Lower leg skin (tissue), 4 donors: ENCODE measurements around the gene STAG1. TPM values are rescaled to one million over a fixed set of nuclear protein-coding genes. Genes with fewer than 3 reads are reported as not detected.
"Not testable (repeated sequence)": the region's sequence is repeated elsewhere in the genome, so short reads cannot be mapped to it uniquely, and the experiment has no call there.

Experiments used
- DNase-seq, 2 donors: peaks; one replicate each; pipeline ENCODE4 v3.0.0-alpha.2; 2019; ENCODE audit warnings: low spot score in 2 of 2
- H3K4me3 ChIP-seq: fragments of 200-600 bp; sonication (generic); 2 replicates; pipeline ENCODE4 v1.5.1; 2017; ENCODE audit warnings: mild to moderate bottlenecking, low read depth; ENCODE audit not compliant: poor library complexity, severe bottlenecking
- CTCF ChIP-seq, 3 donors: fragments of 450-650 bp; IDR thresholded peaks; one replicate each; pipeline ENCODE4 v1.5.1; 2016; ENCODE audit warnings: antibody characterized with exemption in 3 of 3, mild to moderate bottlenecking in 3 of 3, moderate library complexity in 2 of 3
- POLR2A ChIP-seq, 2 donors: fragments of 450-650 bp; IDR thresholded peaks; one replicate each; pipeline ENCODE4 v1.6.1; 2016 to 2017; ENCODE audit warnings: antibody characterized with exemption in 2 of 2, mild to moderate bottlenecking in 1 of 2, moderate library complexity in 1 of 2
- WGBS, 2 donors: methylation state at CpG; one replicate each; pipeline ENCODE4 v1.1.5; 2018; 5-methylcytosine and 5-hydroxymethylcytosine counted together
- intact Hi-C: fragments of 100-400 bp; cut with DNase I; formaldehyde crosslinking; loops from one replicate; pipeline ENCODE4 v1.15.0; 2023; ENCODE audit warnings: low total_unique reads
- total RNA-seq, 4 donors: library from RNA; depleted of rRNA; stranded (reverse); fragments of >200 nt; gene quantifications; one replicate each; pipeline ENCODE4 v1.1.0, GENCODE V29; 2016

The STAG1 gene
- total RNA-seq, 4 donors from 2014 or later, result 32.1 to 37.7 (median 34.4) TPM

DNA sequence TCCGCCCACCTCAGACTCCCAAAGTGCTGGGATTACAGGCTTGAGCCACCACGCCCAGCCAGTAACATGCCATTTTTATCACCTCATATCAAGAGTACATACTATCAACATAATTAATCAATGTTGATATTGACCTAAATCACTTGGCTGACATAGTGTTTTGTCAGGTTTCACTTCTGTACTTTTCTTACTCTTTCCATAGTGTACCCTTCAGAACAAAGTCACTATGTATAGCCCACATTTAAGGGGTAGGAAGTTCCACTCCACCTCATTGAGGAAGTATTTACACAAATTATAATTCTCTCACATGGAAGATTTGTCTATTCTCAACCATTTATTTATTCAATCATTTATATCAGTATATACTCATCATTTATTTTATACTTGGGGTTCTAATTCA, 145.2 kb downstream of the STAG1 start:
- DNase-seq, result no peak
- no peak overlapping the region for H3K4me3 ChIP-seq
- intact Hi-C loops, result no loop called here
- TF ChIP-seq POLR2A (IDR thresholded peaks at IDR 0.05), result no peak
- TF ChIP-seq CTCF (IDR thresholded peaks at IDR 0.05), result no peak
- 92 to 94% methylated on average over 2 of the region's 2 CpGs for WGBS, 2 donors

- 96 to 99% methylated on average over 7 of the region's 7 CpGs for WGBS, 2 donors
- DNase-seq, intact Hi-C loops, H3K4me3 ChIP-seq: not testable (repeated sequence)
These were observed 146.0 kb downstream of the STAG1 start for GRCh38 chr3:136606216-136606615.

DNA sequence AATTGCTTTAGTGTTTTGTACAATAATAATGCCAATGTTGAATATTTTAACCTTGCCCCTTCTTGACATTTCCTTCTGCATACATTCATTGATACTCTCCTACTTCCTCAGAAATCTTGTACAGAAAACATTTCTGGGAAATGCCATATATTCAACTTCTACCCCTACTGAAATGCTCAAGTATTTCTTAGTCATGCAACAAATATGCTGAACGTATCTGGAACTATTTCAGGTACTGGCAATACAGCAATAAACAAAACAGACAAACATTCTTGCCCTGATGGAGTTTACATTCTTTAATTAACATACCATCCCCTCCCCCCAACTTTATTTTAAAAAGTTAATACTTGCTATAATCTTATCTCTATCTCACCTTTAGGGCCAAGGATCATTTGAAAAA, 147.2 kb downstream of the STAG1 start:
- WGBS, 2 donors, result 65 to 74% methylated on average over 1 of the region's 1 CpG
- DNase-seq, result no peak
- intact Hi-C loops, result no loop called here
- H3K4me3 ChIP-seq, result no peak overlapping the region
- TF ChIP-seq POLR2A (IDR thresholded peaks at IDR 0.05) (no peak), CTCF (IDR thresholded peaks at IDR 0.05) (no peak)

DNA sequence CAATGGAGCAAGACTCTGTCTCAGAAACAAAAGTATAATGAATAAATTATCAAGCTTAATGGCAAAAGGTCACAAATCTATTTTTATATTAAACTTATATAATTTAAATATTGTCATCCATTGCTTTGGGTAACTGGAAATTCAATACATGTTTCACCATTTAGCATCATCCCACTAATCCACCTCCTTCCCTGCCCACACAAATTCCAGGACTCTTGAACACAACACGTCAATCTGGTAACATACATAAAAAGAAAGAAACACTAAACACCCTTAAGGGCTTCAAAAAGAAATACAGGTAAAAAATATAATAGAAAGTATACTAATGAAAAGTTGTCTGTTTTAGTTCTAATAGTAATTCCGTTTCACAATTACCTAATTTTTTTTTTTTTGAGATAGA, 149.4 kb downstream of the STAG1 start:
- intact Hi-C loops, result no loop called here
- no peak for DNase-seq
- no peak overlapping the region for H3K4me3 ChIP-seq
- TF ChIP-seq CTCF (IDR thresholded peaks at IDR 0.05) (no peak), POLR2A (IDR thresholded peaks at IDR 0.05) (no peak)
- WGBS, 2 donors, result 78 to 90% methylated on average over 2 of the region's 2 CpGs

DNA sequence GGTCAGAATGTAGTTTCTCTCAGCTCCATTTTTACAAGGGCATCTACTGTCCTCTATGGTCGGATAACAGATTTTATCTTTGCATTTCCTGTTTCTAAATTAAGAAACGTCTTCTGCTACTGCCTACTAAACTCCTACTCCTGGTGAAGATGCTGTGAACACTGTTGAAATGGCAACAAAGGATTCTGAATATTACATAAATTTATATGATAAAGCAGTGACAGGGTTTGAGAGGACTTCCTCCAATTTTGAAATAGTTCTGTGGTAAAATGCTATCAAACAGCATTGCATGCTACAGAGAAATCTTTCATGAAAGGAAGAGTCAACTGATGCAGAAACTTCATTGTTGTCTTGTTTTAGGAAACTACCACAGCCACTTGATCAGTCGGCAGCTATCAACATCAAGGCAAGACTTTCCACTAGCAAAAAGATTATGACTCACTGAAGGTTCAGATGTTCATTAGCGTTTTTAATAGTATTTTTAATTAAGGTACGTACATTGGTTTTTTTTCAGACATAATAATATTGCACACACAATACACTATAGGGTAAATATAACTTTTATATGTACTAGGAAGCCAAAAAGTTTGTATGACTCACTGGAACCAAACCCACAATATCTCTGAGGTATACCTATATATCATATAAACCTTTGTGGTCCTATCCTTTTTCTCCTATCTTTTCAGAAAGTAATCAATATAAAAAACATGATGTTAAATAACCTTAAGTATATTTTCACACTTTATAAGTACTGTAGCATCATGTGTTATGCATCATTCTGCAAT, 156.1 kb downstream of the STAG1 start:
- DNase-seq, result no peak
- TF ChIP-seq CTCF (IDR thresholded peaks at IDR 0.05) (no peak), POLR2A (IDR thresholded peaks at IDR 0.05) (no peak)
- no peak overlapping the region for H3K4me3 ChIP-seq
- WGBS, 2 donors, result 44 to 47% methylated on average over 5 of the region's 5 CpGs
- intact Hi-C loops, result no loop called here

DNA sequence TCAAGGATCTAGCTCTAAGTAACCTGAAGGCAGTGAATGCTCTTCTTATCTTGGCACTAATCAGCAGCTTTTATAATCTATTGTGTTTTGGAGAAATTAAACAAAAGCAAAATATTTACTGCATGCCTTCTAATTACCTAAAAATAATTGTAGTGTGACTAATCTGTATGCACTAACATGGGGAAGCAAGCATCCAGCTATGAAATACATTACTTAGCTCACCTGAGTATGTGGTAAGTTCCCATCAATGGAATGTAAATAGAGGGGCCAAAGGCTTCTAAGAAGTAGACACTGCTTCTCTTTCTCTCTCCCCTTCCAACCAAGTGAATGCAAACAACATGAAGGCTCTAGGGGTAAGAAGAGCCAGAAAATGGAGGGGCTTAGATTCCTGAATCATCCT, 165.6 kb downstream of the STAG1 start:
- no peak for DNase-seq
- H3K4me3 ChIP-seq, result no peak overlapping the region
- intact Hi-C loops, result no loop called here
- TF ChIP-seq CTCF (IDR thresholded peaks at IDR 0.05) (no peak), POLR2A (IDR thresholded peaks at IDR 0.05) (no peak)
